Stimulated activated naive CD8-positive, alpha-beta T cell treated with anti-CD3 and anti-CD28 coated beads, Interleukin-15, amount 100 ng/mL, for 72 hours (primary cell): ENCODE measurements around the gene ERN1.
"Not testable (repeated sequence)": the region's sequence is repeated elsewhere in the genome, so short reads cannot be mapped to it uniquely, and the experiment has no call there.

Source experiments
- ATAC-seq: fragments of 150-1000 bp; cut with Tn5 transposase; 2 replicates; pipeline ENCODE4 v1.10.0; 2021; ENCODE audit warnings: mild to moderate bottlenecking, moderate library complexity
- DNase-seq, 2 donors: peaks; one replicate each; pipeline ENCODE4 v3.0.0; 2021 to 2022
- H3K27ac Mint-ChIP-seq, 2 donors: one replicate each; pipeline ENCODE4 v1.8.0; 2022; ENCODE audit warnings: mild to moderate bottlenecking in 2 of 2, mixed read lengths in 2 of 2, moderate library complexity in 2 of 2
- H3K27me3 Mint-ChIP-seq: one replicate; pipeline ENCODE4 v1.8.0; 2022; ENCODE audit warnings: mixed read lengths
- H3K4me1 Mint-ChIP-seq: one replicate; pipeline ENCODE4 v1.8.0; 2022; ENCODE audit warnings: mild to moderate bottlenecking, mixed read lengths
- H3K4me3 Mint-ChIP-seq, 2 donors: one replicate each; pipeline ENCODE4 v1.8.0; 2022; ENCODE audit warnings: mild to moderate bottlenecking in 2 of 2, mixed read lengths in 2 of 2, moderate library complexity in 1 of 2
- H3K9me3 Mint-ChIP-seq, 2 donors: one replicate each; pipeline ENCODE4 v1.8.0; 2022; ENCODE audit warnings: mixed read lengths in 2 of 2

The ERN1 gene

DNA sequence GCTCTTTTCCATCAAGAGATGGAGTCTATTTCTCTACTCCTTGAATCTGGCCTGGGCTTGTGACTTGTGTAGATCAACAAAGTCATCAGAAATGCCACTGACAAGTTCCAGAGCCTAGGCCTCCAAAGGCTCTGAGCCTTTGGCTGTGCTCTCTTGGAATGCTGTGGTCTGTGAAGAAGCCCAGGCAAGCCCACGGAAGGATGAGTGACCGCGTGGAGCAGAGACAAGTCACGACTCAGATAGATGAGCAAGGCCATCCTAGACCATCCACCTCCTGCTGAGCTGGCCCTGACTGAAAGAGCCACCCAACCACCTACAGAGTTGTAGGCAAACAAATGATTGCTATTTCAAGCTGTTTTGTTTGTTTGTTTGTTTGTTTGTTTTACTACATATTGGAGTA lies 97.9 kb downstream of the ERN1 start:
- H3K4me1 Mint-ChIP-seq, result peaks cover 14% of the 10 kb centered on the region
- H3K4me3 Mint-ChIP-seq, result no peak overlapping the region
- no peak overlapping the region for H3K27ac Mint-ChIP-seq
- H3K27me3 Mint-ChIP-seq, result no peaks in the 10 kb centered on the region
- no peak for ATAC-seq
- H3K9me3 Mint-ChIP-seq, result no peaks in the 10 kb centered on the region
- DNase-seq, result no peak

DNA sequence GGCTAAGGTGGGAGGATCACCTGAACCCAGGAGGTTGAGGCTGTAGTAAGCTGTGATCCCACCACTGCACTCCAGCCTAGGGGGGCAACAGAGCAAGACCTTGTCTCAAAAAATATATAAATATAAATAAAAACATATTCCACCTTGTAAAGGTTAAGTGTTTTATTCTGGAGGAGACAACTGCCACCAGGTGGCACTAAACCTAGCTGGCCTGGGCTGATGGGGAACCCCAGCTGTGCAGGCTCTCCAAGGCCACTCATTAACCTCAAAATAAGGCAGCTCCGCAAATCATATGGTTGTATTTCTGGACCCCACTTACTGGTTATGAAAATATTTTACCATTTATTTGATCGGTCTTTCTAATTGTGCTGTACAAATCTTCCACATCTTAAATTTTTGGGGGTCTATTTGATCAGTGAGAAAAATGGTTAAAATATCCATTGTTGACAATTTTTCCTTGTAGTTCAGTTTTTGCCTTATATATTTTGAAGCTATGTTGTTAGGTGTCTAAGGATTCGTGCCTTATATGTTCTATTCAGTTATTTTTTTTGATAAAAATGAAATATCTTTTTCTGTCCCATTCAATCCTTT lies 101.0 kb downstream of the ERN1 start:
- Mint-ChIP-seq H3K9me3 (no peaks in the 10 kb centered on the region), H3K4me3 (no peak overlapping the region), H3K27me3 (no peaks in the 10 kb centered on the region), H3K27ac (no peak overlapping the region), H3K4me1 (peaks cover 40% of the 10 kb centered on the region)
- peak; percentile 47 to 67 for DNase-seq
- ATAC-seq, result peak; percentile 46

DNA sequence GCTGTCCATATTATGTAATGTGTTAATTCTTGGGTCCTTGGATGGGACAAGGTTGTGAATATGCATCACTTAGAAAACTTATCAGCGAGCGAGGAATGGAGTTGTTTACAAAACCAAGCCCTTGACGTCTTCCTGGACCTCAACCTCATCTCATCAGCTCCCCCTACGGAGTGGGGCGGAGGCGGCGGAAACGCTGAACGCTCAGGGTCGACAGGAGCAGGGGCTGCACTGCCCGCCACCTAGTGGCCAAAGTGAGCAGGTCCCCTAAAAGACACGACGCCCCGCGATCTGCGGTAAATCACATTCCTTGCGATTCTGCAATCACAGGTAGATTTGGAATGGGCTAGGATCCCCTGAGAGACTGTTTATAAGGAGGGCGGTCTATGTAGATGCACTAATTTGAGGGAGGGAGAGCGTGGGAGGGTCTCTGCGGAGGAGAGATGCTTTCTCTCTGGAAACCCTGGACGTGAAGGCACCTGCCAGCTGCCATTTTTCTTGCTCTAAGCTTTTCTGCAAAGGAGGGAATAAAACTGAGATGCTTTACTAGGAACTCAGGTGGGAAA lies 104.1 kb downstream of the ERN1 start:
- H3K4me1 Mint-ChIP-seq, result peaks cover 69% of the 10 kb centered on the region
- ATAC-seq (peak; percentile 89), DNase-seq (peak; percentile 87 to 92)
- no peaks in the 10 kb centered on the region for H3K9me3 Mint-ChIP-seq
- H3K27me3 Mint-ChIP-seq, result no peaks in the 10 kb centered on the region
- H3K4me3 Mint-ChIP-seq, result peak overlapping the region; percentile 84 to 85
- H3K27ac Mint-ChIP-seq, result peak overlapping the region; percentile 60 to 62

DNA sequence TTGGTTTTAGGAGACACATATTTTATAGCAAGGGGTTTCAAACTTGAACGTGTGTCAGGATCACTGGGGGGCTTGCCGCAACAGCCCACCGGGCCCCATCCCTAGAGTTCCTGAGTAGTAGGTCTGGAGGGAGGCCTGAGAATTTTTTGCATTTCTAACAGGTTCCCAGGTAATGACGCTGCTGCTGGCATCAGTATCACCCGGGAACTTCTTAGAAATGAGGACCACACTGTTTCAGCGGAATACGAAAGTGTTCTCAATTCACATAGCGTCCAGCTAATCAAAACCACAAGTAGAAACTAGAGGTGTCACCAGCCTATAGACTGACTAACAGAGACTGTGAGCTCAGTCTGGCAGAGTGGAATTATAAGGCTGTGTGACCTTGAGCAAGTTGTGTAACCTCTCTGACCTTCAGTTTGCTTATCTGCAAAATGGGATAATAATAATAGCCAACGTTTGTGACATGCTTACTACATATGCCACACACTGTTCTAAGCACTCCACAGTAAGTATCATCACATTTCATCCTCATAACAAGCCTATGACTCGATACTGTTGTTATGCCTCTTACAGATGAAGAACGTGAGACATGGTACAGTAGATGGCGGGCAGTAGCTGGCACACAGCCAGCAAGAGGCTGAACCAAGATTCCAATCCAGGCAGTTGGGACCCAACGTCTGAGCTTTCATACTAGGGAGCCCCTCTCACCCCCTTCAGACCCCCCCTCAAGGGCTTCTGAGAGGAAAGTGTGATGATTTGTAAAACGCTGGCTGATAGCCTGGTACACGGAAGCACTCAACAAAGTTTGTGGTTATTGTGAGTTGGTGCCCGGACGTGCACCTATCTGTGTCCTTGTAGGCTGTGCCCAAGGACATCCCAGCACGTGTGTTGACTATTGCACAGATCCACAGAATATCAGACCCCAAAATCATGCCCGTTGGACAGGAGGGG lies 104.9 kb downstream of the ERN1 start:
- H3K27me3 Mint-ChIP-seq, result no peaks in the 10 kb centered on the region

DNA sequence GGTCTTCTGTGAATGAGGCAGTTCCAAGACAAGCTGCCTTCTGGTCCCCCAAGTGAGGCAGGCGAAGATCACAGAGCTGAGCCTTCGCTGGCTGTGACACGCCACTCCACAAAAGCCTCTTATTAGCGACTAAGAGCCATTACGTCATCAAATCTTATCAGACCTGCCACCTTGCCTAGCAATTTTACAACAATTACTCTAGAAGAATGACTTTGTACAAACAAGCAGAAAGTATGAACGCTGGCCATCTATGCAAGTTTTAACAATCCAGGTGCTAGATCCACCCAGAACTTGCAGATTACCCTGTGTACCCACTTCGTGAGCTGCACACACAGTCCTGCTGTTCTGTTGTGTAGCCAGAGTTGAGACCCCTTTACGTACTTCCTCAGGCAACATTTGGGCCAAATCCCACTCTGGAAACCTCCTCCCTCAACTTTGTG lies 105.7 kb downstream of the ERN1 start:
- no peak for DNase-seq
- H3K27me3 Mint-ChIP-seq, result no peaks in the 10 kb centered on the region
- peak overlapping the region; percentile 55 to 73 for H3K27ac Mint-ChIP-seq
- peaks cover 78% of the 10 kb centered on the region for H3K4me1 Mint-ChIP-seq
- H3K4me3 Mint-ChIP-seq, result peak overlapping the region; percentile 3 to 25
- ATAC-seq, result no peak
- H3K9me3 Mint-ChIP-seq, result no peaks in the 10 kb centered on the region

More for the DNA sequence above, 104.9 kb downstream of the ERN1 start:
- no peaks in the 10 kb centered on the region for H3K9me3 Mint-ChIP-seq
- ATAC-seq, result peak; percentile 40
- peak overlapping the region; percentile 60 to 73 for H3K27ac Mint-ChIP-seq
- DNase-seq, result peak; percentile 21 to 29
- H3K4me1 Mint-ChIP-seq, result peaks cover 75% of the 10 kb centered on the region
- peak overlapping the region; percentile 84 to 85 for H3K4me3 Mint-ChIP-seq

DNA sequence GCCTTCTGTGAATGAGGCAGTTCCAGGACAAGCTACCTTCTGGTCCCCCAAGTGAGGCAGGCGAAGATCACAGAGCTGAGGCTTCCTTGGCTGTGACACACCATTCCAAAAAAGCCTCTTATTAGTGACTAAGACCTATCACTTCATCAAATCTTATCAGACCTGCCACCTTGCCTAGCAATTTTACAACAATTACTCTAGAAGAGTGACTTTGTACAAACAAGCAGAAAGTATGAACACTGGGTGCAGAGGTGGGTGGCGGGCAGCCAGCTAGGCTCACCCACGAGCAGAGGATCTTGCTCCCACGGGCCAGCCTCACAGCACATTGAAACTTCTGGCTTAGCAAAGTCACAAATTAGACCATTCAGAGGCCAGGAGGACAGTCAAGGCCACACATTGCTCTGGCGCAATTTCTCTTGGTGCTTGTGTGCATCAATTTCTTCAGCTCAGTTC lies 107.3 kb downstream of the ERN1 start:
- no peak for DNase-seq
- no peaks in the 10 kb centered on the region for H3K27me3 Mint-ChIP-seq
- H3K4me3 Mint-ChIP-seq, result peak overlapping the region; percentile 21 to 46
- H3K27ac Mint-ChIP-seq, result peak overlapping the region; percentile 67 to 89
- no peak for ATAC-seq
- H3K4me1 Mint-ChIP-seq, result peaks cover 76% of the 10 kb centered on the region
- no peaks in the 10 kb centered on the region for H3K9me3 Mint-ChIP-seq

DNA sequence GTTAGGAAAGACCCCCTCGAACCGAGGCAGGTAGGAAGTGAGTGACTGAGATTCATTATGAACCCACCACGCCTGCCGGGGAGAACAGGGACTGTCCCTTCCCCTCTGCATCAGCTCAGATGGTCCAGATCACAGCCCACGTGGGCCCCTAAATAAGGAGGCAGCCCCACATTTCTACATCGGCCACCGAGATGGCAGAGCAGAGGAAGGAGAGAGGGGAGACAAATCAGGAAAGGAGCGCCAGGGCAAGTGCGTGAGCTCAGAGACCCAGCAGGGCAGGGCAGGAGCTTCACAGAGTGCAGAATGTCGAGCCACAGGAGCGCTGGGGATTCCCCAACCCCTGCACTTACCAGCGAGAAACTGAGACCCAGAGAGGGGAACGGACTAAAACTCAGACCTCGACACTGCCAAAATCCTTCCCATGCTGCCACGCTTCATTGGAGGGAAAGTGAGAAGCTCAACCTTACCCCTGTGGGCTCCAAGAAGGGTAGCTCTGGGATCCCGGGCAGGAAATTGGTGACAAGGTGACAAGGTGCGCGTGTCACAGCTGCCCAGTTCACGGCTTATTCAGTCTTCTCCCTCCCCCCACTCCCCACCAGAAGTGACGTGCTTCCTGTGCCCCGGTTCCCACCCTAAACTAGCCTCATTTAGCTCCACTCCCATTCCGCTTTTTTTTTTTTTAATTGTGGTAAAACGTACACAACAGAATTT lies 109.7 kb downstream of the ERN1 start, which contains the start of gene ICAM2:
Gene ICAM2 (minus strand): TSS at position 578 of the 711 bp plus-strand sequence. CDS start 13,942 bp downstream, outside the sequence.
- Mint-ChIP-seq H3K27me3 (no peaks in the 10 kb centered on the region), H3K27ac (peak within 1 kb of the TSS; percentile 94 to 98), H3K4me3 (peak within 1 kb of the TSS; percentile 94 to 95), H3K9me3 (no peaks in the 10 kb centered on the region), H3K4me1 (peaks cover 76% of the 10 kb centered on the region)
- ATAC-seq, result peak; percentile 84
- DNase-seq, result peak; percentile 79 to 88

DNA sequence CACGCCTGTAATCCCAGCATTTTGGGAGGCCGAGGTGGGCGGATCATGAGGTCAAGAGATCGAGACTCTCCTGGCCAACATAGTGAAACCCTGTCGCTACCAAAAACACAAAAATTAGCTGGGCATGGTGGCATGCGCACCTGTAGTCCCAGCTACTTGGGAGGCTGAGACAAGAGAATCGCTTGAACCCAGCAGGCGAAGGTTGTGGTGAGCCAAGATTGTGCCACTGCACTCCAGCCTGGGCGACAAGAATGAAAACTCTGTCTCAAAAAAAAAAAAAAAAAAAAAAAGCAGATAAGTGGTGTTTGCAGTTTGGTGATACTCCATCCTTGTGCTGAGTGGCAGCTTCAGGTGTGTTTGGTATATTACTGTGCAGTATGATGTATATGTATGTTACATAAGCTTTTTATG lies 110.4 kb downstream of the ERN1 start:
- H3K4me3 Mint-ChIP-seq, result peak overlapping the region; percentile 94 to 95
- H3K4me1 Mint-ChIP-seq, result peaks cover 76% of the 10 kb centered on the region
- H3K27ac Mint-ChIP-seq, result peak overlapping the region; percentile 94 to 98
- not testable (repeated sequence) for H3K9me3 Mint-ChIP-seq, H3K27me3 Mint-ChIP-seq, DNase-seq
- peak; percentile 44 for ATAC-seq

DNA sequence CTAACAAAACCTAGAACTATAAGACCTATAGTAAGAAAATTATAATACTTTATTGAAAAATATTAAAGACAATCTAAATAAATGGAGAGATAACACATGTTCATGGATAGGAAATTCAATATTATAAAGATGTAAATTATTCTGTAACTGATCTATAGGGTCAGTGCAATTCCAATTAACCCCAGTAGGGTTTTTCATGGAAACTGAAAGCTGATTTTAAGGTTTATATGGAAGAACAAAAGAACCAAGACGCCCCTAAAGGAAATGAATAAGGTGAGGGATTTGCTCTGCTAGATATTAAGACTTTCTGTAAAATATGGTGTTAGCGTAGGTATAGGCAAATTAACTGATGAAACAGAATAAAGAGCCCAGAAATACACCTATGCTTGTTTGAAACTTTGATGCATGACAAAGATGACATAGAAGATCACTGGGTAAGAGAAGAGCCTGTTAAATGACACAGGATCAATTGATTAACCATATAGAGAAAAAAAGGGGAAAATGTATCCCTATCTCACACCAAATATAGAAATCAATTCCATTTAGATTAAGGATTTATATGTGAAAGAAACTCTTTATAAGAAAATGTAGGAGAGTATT lies 112.5 kb downstream of the ERN1 start:
- Mint-ChIP-seq H3K27ac (peak overlapping the region; percentile 49 to 94), H3K27me3 (no peaks in the 10 kb centered on the region), H3K4me3 (peak overlapping the region; percentile 86 to 95), H3K4me1 (peaks cover 77% of the 10 kb centered on the region), H3K9me3 (no peaks in the 10 kb centered on the region)
- no peak for DNase-seq
- no peak for ATAC-seq

DNA sequence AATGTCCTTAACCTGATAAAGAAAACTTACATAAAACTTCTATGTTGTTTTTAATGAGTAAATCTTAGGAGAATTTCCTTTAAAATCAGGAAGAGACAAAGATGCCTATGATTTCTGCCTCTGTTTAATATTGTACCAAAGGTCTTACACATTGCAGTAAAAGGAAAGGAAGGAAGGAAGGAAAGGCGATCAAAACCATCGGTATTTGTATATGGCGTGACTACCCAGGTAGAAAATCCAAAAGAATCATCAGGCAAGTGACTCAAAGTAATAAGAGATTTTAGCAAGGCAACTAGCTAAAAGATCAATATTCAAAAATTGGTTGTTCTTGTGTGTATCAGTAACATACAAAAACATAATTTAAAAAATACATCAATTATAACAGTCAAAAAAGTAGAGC lies 113.0 kb downstream of the ERN1 start:
- Mint-ChIP-seq H3K9me3 (no peaks in the 10 kb centered on the region), H3K27me3 (no peaks in the 10 kb centered on the region), H3K4me1 (peaks cover 73% of the 10 kb centered on the region), H3K27ac (peak overlapping the region; percentile 48 to 88), H3K4me3 (peak overlapping the region; percentile 77 to 84)
- ATAC-seq (no peak), DNase-seq (no peak)

DNA sequence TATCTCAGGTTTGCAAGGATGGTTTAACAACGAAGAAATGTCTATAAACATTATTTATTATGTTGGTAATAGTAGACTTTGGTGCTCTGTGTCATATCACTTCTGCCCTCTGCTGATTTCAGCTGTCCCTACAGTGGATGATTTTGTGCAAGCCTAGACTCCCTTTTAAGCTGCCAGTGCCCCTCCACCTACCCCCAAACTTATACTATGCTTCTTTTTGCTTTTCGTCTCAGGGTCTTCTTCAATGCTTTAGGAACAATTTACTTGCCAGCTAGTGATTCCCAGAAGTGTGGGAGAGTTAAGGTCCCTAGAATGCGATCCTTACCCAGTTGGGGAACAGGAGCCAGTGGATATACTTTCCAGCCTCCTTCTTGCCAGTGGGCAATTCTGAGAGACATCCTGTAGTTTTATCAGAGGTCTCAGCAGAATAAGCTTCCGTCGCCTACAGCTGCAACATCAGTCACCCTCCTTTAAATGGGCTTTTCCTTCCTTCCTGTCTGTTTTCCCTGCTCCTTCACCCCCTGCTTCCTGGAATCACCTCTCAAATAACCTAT lies 113.6 kb downstream of the ERN1 start:
- ATAC-seq (no peak), DNase-seq (no peak)
- peak overlapping the region; percentile 48 to 88 for H3K27ac Mint-ChIP-seq
- no peaks in the 10 kb centered on the region for H3K27me3 Mint-ChIP-seq
- H3K4me1 Mint-ChIP-seq, result peaks cover 73% of the 10 kb centered on the region
- peak overlapping the region; percentile 77 to 84 for H3K4me3 Mint-ChIP-seq
- no peaks in the 10 kb centered on the region for H3K9me3 Mint-ChIP-seq

DNA sequence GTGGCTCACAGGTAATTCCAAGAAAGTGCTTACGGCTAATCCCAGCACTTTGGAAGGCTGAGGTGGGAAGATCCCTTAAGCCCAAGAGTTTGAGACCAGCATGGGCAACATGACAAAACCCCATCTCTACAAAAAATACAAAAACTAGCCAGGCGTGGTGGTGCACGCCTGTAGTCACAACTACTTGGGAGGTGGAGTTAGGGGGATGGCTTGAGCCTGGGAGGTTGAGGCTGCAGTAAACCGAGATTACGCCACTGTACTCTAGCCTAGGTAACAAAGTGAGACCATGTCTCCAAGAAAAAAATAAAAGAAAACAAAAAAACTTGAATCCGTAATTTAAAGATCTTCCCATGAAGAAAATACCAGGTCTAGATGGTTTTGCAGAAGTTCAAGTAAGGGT lies 114.5 kb downstream of the ERN1 start:
- Mint-ChIP-seq H3K4me3 (peak overlapping the region; percentile 65 to 90), H3K4me1 (peaks cover 73% of the 10 kb centered on the region), H3K27ac (peak overlapping the region in 1 of 2 donors; percentile 98)

DNA sequence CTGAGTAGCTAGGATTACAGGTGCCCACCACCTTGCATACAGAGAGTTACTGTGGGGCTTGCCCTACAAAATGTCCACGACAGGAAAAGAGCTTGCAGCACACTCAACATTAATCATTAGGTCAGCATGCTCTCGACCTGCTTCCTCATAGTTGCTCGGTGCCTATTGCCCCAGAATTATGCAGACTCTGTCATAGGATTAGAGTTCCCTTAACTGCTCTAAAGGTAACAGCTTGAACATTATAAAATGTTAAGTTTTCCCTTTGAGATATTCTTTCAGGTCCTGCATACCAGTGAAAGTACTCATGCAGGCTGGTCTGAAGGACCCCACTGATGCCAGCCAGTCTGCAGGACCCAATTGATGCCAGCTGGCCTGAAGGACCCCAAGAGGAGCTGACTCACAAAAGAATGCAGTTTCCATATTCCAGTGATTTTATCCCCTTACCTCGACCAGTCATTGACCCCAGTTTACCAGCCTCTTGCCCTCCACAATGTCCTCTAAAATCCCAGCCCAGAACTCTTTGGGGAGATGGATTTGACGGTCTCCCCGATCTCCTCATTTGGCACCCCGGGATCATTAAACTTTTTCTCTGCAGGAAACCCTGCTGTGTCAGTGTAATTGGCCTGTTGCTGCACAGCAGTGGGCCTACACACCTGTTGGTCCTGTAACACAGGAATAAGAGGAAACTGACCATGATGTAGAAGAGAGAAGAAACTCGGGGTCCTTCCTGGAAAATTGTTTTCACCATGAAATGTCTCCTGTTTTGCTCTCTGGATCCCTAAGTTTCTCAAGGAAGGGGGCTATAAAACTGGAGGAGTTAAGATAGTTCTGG lies 120.2 kb downstream of the ERN1 start:
- H3K4me3 Mint-ChIP-seq, result no peak overlapping the region
- no peaks in the 10 kb centered on the region for H3K9me3 Mint-ChIP-seq
- H3K27ac Mint-ChIP-seq, result peak overlapping the region; percentile 24 to 48
- H3K4me1 Mint-ChIP-seq, result peaks cover 85% of the 10 kb centered on the region
- no peaks in the 10 kb centered on the region for H3K27me3 Mint-ChIP-seq
- ATAC-seq (no peak), DNase-seq (no peak)

More for the DNA sequence above, 114.5 kb downstream of the ERN1 start:
- ATAC-seq (no peak), DNase-seq (no peak)
- no peaks in the 10 kb centered on the region for H3K27me3 Mint-ChIP-seq
- H3K9me3 Mint-ChIP-seq, result no peaks in the 10 kb centered on the region

DNA sequence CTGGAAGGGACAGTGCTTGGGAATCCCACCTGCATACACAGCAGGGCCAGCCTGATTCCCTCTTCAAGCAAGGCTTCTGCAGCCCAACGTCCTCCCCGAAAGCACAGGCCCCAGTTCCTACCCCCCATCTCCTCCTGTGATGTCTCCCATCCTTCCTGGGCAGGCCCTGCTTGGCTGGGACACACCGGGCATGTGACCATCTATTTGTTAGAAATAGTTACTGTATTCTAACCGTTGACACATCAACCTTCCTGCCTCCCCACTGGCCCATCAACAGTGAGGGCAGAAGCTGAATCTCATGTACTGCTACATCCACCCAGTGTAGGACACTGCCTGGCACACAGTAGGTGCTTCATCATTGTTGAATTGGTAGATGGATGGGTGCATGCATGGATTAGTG lies 121.1 kb downstream of the ERN1 start:
- no peak overlapping the region for H3K27ac Mint-ChIP-seq
- DNase-seq (no peak), ATAC-seq (no peak)
- no peak overlapping the region for H3K4me3 Mint-ChIP-seq
- H3K9me3 Mint-ChIP-seq, result no peaks in the 10 kb centered on the region
- peaks cover 75% of the 10 kb centered on the region for H3K4me1 Mint-ChIP-seq
- H3K27me3 Mint-ChIP-seq, result no peaks in the 10 kb centered on the region
